ENCODE data around the gene RHCG.

GRCh38 chr15:89457086-89457485 is 39.3 kb downstream of the RHCG start:
- TF ChIP-seq CTCF (IDR thresholded peaks at IDR 0.05), result no peak
- no peak for TF ChIP-seq POLR2A (IDR thresholded peaks at IDR 0.05)

Data from body of pancreas (tissue), 4 donors.